ENCODE data around the gene RASGRF2. TPM values are rescaled to one million over a fixed set of nuclear protein-coding genes. Genes with fewer than 3 reads are reported as not detected.

Gene RASGRF2
- total and polyA plus RNA-seq, 2 of the 13 experiments (the other 11 are each of a cell fraction or from before 2014, with no cell fraction given), result 23.6 to 29.0 TPM

DNA sequence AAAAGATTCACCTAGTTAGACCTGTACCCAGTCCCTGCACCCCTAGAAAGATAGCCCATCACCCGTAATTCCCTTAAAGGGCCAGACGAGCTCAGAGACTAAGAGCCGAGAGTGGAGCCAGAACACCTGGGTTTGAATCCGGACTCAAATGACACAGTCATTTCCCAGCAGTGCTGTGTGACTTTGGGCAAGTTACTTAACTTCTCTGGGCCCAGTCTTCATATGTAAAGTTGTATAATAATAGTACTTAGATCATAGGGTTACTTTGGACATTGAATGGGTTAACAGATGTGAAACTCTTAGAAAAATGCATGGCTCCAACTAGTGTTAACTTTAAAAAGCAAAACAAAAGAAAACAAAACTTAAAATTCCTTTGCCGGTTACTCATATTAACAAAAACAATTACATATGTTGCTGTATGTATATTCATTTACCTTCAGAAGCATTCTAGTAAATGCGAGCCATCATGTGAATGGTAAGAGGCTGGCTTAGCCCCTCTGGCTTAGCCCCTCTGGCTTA lies 40.4 kb upstream of the RASGRF2 start:
- Histone ChIP-seq H2AFZ (ENCODE audit: low read length) (no peak overlapping the region), H4K20me1 (ENCODE audit: insufficient read depth, low read length) (no peaks in the 10 kb centered on the region), H3K4me3 (replicated peaks in 1 of 3; ENCODE audit: insufficient read depth in 1 of 3, low read depth in 2 of 3, low read length in 3 of 3) (no peak overlapping the region), H3K9me3 (ENCODE audit: low read length) (no peaks in the 10 kb centered on the region), H3K9ac (ENCODE audit: insufficient read depth, low read depth, low read length) (no peak overlapping the region), H3K79me2 (ENCODE audit: insufficient read depth, low read length) (no peaks in the 10 kb centered on the region), H3K36me3 (replicated peaks in 1 of 2; ENCODE audit: control insufficient read depth in 1 of 2, insufficient read depth in 2 of 2, low read length in 2 of 2) (no peaks in the 10 kb centered on the region), H3K4me1 (ENCODE audit: insufficient read depth, low read length) (no peaks in the 10 kb centered on the region), H3K4me2 (ENCODE audit: low read depth, low read length) (no peak overlapping the region), H3K27me3 (ENCODE audit: control insufficient read depth in 1 of 2, insufficient read depth in 2 of 2, low read length in 2 of 2) (peaks cover 0 to 1% of the 10 kb centered on the region in 2 experiments; a peak in 1 of 5 replicates), H3K27ac (ENCODE audit: extremely low read length, insufficient read depth, low read length) (no peak overlapping the region)
- POLR2A ChIA-PET, result no interaction called here
- BruUV-seq (replicated peaks), result no TSS peak
- intact Hi-C loops (cut with micrococcal nuclease; ENCODE audit: unreplicated experiment), result no loop called here
- WGBS (ENCODE audit: low lambda C conversion rate), result 37% methylated on average over 6 of the region's 6 CpGs
- CTCF ChIA-PET (ENCODE audit: low intra/inter-chr PET ratio, low total read pairs), result no interaction called here
- FAIRE-seq, result no peak
- TF ChIP-seq SP1 (IDR thresholded peaks at IDR 0.05) (no peak), SP1 (CRISPR knock-in tag; IDR thresholded peaks at IDR 0.05) (no peak), ZNF773 (CRISPR knock-in tag; IDR thresholded peaks at IDR 0.05; ENCODE audit: borderline replicate concordance) (no peak), TRIM24 (CRISPR knock-in tag; IDR thresholded peaks at IDR 0.05) (no peak), ZNF768 (CRISPR knock-in tag; IDR thresholded peaks at IDR 0.05) (peak; percentile 71; the same call in 1 of the 2 replicates), SIX1 (CRISPR knock-in tag; IDR thresholded peaks at IDR 0.05; ENCODE audit: borderline replicate concordance) (no peak), ATRX (CRISPR knock-in tag; IDR thresholded peaks at IDR 0.05; ENCODE audit: borderline replicate concordance) (no peak)
- ATAC-seq, result no peak
- DNase-seq (ENCODE audit: low spot score), result no peak
- in situ Hi-C loops (cut with HindIII; ENCODE audit: extremely low pct_ligation_motif_present, low pct_unique_long_range_greater_than_20kb), result no loop called here

DNA sequence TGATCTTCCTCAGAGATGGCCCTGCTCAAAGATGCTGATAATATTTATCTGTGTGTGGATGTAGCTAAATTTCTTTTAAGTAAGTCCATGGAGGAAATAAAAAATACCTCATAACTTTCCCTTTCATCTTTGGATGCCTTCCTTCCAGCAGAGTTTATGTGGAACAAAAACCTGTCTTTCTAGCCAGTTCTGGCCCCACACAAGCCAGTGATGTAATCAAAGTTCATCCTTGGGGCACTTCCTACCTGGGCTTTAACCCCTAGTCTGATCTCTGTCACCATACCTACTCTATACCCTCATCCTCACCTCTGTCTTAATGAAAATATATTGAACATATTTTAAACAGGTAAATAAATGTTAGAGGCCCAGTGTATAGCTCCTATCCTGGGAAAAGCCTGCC lies 39.8 kb upstream of the RASGRF2 start:
- no TSS peak for BruUV-seq (replicated peaks)
- Histone ChIP-seq H2AFZ (ENCODE audit: low read length) (no peak overlapping the region), H3K4me1 (ENCODE audit: insufficient read depth, low read length) (no peaks in the 10 kb centered on the region), H3K27ac (ENCODE audit: extremely low read length, insufficient read depth, low read length) (no peak overlapping the region), H3K9ac (ENCODE audit: insufficient read depth, low read depth, low read length) (no peak overlapping the region), H3K4me2 (ENCODE audit: low read depth, low read length) (no peak overlapping the region), H3K4me3 (replicated peaks in 1 of 3; ENCODE audit: insufficient read depth in 1 of 3, low read depth in 2 of 3, low read length in 3 of 3) (no peak overlapping the region), H3K79me2 (ENCODE audit: insufficient read depth, low read length) (no peaks in the 10 kb centered on the region), H4K20me1 (ENCODE audit: insufficient read depth, low read length) (no peaks in the 10 kb centered on the region), H3K27me3 (ENCODE audit: control insufficient read depth in 1 of 2, insufficient read depth in 2 of 2, low read length in 2 of 2) (peaks cover 0 to 1% of the 10 kb centered on the region in 2 experiments; a peak in 1 of 5 replicates), H3K36me3 (replicated peaks in 1 of 2; ENCODE audit: control insufficient read depth in 1 of 2, insufficient read depth in 2 of 2, low read length in 2 of 2) (no peaks in the 10 kb centered on the region), H3K9me3 (ENCODE audit: low read length) (no peaks in the 10 kb centered on the region)
- TF ChIP-seq, protein P1, sequence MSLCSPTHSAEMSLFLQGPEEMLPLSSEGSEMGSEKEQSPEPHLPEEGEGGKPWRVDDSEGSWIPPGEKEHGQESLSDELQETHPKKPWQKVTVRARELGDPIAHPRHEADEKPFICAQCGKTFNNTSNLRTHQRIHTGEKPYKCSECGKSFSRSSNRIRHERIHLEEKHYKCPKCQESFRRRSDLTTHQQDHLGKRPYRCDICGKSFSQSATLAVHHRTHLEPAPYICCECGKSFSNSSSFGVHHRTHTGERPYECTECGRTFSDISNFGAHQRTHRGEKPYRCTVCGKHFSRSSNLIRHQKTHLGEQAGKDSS (CRISPR knock-in tag; IDR thresholded peaks at IDR 0.05; ENCODE audit: borderline replicate concordance, low read depth), result no peak
- TF ChIP-seq ZNF589 (CRISPR knock-in tag; conservative IDR thresholded peaks at IDR 0.05) (no peak), SMAD1 (CRISPR knock-in tag; IDR thresholded peaks at IDR 0.05; ENCODE audit: borderline replicate concordance, low read depth) (no peak), RARA (CRISPR knock-in tag; IDR thresholded peaks at IDR 0.05) (peak; percentile 43; the same call in 1 of the 2 replicates), PAF1 (CRISPR knock-in tag; IDR thresholded peaks at IDR 0.05) (no peak), GFI1 (CRISPR knock-in tag; IDR thresholded peaks at IDR 0.05; ENCODE audit: borderline replicate concordance) (no peak), MIER3 (CRISPR knock-in tag; IDR thresholded peaks at IDR 0.05; ENCODE audit: borderline replicate concordance) (no peak), YEATS2 (CRISPR knock-in tag; IDR thresholded peaks at IDR 0.05; ENCODE audit: borderline replicate concordance) (no peak)
- TF ChIP-seq, protein P2, sequence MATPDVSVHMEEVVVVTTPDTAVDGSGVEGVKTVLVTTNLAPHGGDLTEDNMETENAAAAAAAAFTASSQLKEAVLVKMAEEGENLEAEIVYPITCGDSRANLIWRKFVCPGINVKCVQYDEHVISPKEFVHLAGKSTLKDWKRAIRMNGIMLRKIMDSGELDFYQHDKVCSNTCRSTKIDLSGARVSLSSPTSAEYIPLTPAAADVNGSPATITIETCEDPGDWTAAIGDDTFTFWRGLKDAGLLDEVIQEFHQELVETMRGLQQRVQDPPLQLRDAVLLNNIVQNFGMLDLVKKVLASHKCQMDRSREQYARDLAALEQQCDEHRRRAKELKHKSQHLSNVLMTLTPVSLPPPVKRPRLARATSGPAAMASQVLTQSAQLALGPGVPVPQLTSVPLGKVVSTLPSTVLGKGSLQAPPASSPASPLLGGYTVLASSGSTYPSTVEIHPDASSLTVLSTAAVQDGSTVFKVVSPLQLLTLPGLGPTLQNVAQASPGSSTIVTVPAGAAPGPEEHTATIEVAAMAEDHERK (CRISPR knock-in tag; IDR thresholded peaks at IDR 0.05; ENCODE audit: low read depth), result no peak
- DNase-seq (ENCODE audit: low spot score) (no peak), ATAC-seq (no peak), FAIRE-seq (no peak)
- in situ Hi-C loops (cut with HindIII; ENCODE audit: extremely low pct_ligation_motif_present, low pct_unique_long_range_greater_than_20kb), result no loop called here
- intact Hi-C loops (cut with micrococcal nuclease; ENCODE audit: unreplicated experiment), result no loop called here
- POLR2A ChIA-PET, result no interaction called here
- CTCF ChIA-PET (ENCODE audit: low intra/inter-chr PET ratio, low total read pairs), result no interaction called here

Data from HepG2 (cell line).